ENCODE results near the gene CCDC91.

Gene CCDC91

GRCh38 chr12:28190321-28191050 is at the start of gene CCDC91:
Gene CCDC91, plus strand, starts transcription at chr12:28190456. Its CDS starts 66,760 bp downstream, at chr12:28257216.
- peak; percentile 48 to 51 for DNase-seq (ENCODE audit: low read depth in 2 of 2)

GRCh38 chr12:28144059-28144458 is 46.2 kb upstream of the CCDC91 start:
- no peak for DNase-seq (ENCODE audit: low read depth in 2 of 2)

GRCh38 chr12:28144532-28144931 is 45.7 kb upstream of the CCDC91 start:
- no peak for DNase-seq (ENCODE audit: low read depth in 2 of 2)

GRCh38 chr12:28145216-28145615 is 45.0 kb upstream of the CCDC91 start:
- no peak for DNase-seq (ENCODE audit: low read depth in 2 of 2)

- no peak for DNase-seq (ENCODE audit: low read depth in 2 of 2)
Observed at GRCh38 chr12:28149279-28149678, 41.0 kb upstream of the CCDC91 start.

- no peak for DNase-seq (ENCODE audit: low read depth in 2 of 2)
Observed at GRCh38 chr12:28156362-28156761, 33.9 kb upstream of the CCDC91 start.

- DNase-seq (ENCODE audit: low read depth in 2 of 2), result no peak
Observed at GRCh38 chr12:28156804-28157203, 33.5 kb upstream of the CCDC91 start.

- no peak for DNase-seq (ENCODE audit: low read depth in 2 of 2)
Observed at GRCh38 chr12:28158353-28158752, 31.9 kb upstream of the CCDC91 start.

- no peak for DNase-seq (ENCODE audit: low read depth in 2 of 2)
Observed at GRCh38 chr12:28159688-28160087, 30.6 kb upstream of the CCDC91 start.

GRCh38 chr12:28161697-28162096 is 28.6 kb upstream of the CCDC91 start:
- DNase-seq (ENCODE audit: low read depth in 2 of 2), result no peak

GRCh38 chr12:28162697-28163096 is 27.6 kb upstream of the CCDC91 start:
- DNase-seq (ENCODE audit: low read depth in 2 of 2), result no peak

GRCh38 chr12:28164644-28165275 is 25.5 kb upstream of the CCDC91 start:
- no peak for DNase-seq (ENCODE audit: low read depth in 2 of 2)

- DNase-seq (ENCODE audit: low read depth in 2 of 2), result no peak
Observed at GRCh38 chr12:28167981-28168485, 22.2 kb upstream of the CCDC91 start.

- DNase-seq (ENCODE audit: low read depth in 2 of 2), result no peak
Observed at GRCh38 chr12:28171356-28172060, 18.7 kb upstream of the CCDC91 start.

GRCh38 chr12:28172434-28173030 is 17.7 kb upstream of the CCDC91 start:
- peak; percentile 42 to 46 for DNase-seq (ENCODE audit: low read depth in 2 of 2)

GRCh38 chr12:28173440-28173839 is 16.8 kb upstream of the CCDC91 start:
- DNase-seq (ENCODE audit: low read depth in 2 of 2), result no peak

GRCh38 chr12:28175098-28175589 is 15.1 kb upstream of the CCDC91 start:
- DNase-seq (ENCODE audit: low read depth in 2 of 2), result no peak

- DNase-seq (ENCODE audit: low read depth in 2 of 2), result no peak
Observed at GRCh38 chr12:28176295-28176694, 14.0 kb upstream of the CCDC91 start.

- no peak for DNase-seq (ENCODE audit: low read depth in 2 of 2)
Observed at GRCh38 chr12:28177461-28177860, 12.8 kb upstream of the CCDC91 start.

- no peak for DNase-seq (ENCODE audit: low read depth in 2 of 2)
Observed at GRCh38 chr12:28177905-28178304, 12.4 kb upstream of the CCDC91 start.

- DNase-seq (ENCODE audit: low read depth in 2 of 2), result no peak
Observed at GRCh38 chr12:28178775-28179174, 11.5 kb upstream of the CCDC91 start.

- DNase-seq (ENCODE audit: low read depth in 2 of 2), result peak; percentile 4 to 5
Observed at GRCh38 chr12:28180786-28181185, 9.5 kb upstream of the CCDC91 start.
